ENCODE measurements around the gene STAC.

- TF ChIP-seq EZH2 (IDR thresholded peaks at IDR 0.05) (no peak), POLR2AphosphoS5 (IDR thresholded peaks at IDR 0.05; ENCODE audit: borderline replicate concordance, low read depth, low read length) (no peak; the same call in 1 of the 2 replicates), FOXP2 (optimal IDR thresholded peaks at IDR 0.05; ENCODE audit: control extremely low read depth, extremely low read length, insufficient read depth) (no peak)
These were observed at the start of gene STAC for GRCh38 chr3:36380221-36381031.

Measured in SK-N-MC (cell line).